Stimulated activated CD8-positive, alpha-beta memory T cell treated with anti-CD3 and anti-CD28 coated beads, Interleukin-4, amount 100 ng/mL, for 4 hours (primary cell): ENCODE results near the gene LPAR1.

ENCODE experiments used
- DNase-seq, 2 donors: peaks; one replicate each; pipeline ENCODE4 v3.0.0-alpha.2; 2020; ENCODE audit warnings: low read depth in 2 of 2, low spot score in 1 of 2

LPAR1 gene

GRCh38 chr9:110960288-110960687, 78.0 kb downstream of the LPAR1 start:
- DNase-seq = no peak

- no peak for DNase-seq
These were observed 79.4 kb downstream of the LPAR1 start for GRCh38 chr9:110958847-110959246.

- no peak for DNase-seq
These were observed 83.4 kb downstream of the LPAR1 start for GRCh38 chr9:110954822-110955291.

GRCh38 chr9:110952540-110952859, 85.8 kb downstream of the LPAR1 start:
- no peak for DNase-seq

- no peak for DNase-seq
These were observed 86.3 kb downstream of the LPAR1 start for GRCh38 chr9:110951805-110952539.

- no peak for DNase-seq
These were observed 88.1 kb downstream of the LPAR1 start for GRCh38 chr9:110950041-110950645.

- no peak for DNase-seq
These were observed 89.2 kb downstream of the LPAR1 start for GRCh38 chr9:110949081-110949480.

GRCh38 chr9:110947491-110948044, 90.7 kb downstream of the LPAR1 start:
- no peak for DNase-seq

- DNase-seq = no peak
These were observed 95.7 kb downstream of the LPAR1 start for GRCh38 chr9:110942522-110942921.

- no peak for DNase-seq
These were observed 97.2 kb downstream of the LPAR1 start for GRCh38 chr9:110940951-110941557.

- DNase-seq = no peak
These were observed 98.7 kb downstream of the LPAR1 start for GRCh38 chr9:110939573-110939972.

- no peak for DNase-seq
These were observed 99.2 kb downstream of the LPAR1 start for GRCh38 chr9:110939047-110939446.

GRCh38 chr9:110938242-110938641, 100.0 kb downstream of the LPAR1 start:
- no peak for DNase-seq

- no peak for DNase-seq
These were observed 101.4 kb downstream of the LPAR1 start for GRCh38 chr9:110936719-110937452.

GRCh38 chr9:110936237-110936636, 102.0 kb downstream of the LPAR1 start:
- no peak for DNase-seq

- no peak for DNase-seq
These were observed 102.4 kb downstream of the LPAR1 start for GRCh38 chr9:110935829-110936228.

GRCh38 chr9:110933350-110934001, 104.8 kb downstream of the LPAR1 start:
- no peak for DNase-seq

GRCh38 chr9:110932863-110933262, 105.4 kb downstream of the LPAR1 start:
- DNase-seq = no peak

- no peak for DNase-seq
These were observed 109.7 kb downstream of the LPAR1 start for GRCh38 chr9:110928599-110928998.

GRCh38 chr9:110926828-110927487, 111.3 kb downstream of the LPAR1 start:
- DNase-seq = no peak
